ENCODE results near the gene USH1C. TPM values are rescaled to one million over a fixed set of nuclear protein-coding genes. Genes with fewer than 3 reads are reported as not detected.

Gene USH1C
- total and polyA plus RNA-seq, 10 donors, result 0.12 TPM; not detected in 9

DNA sequence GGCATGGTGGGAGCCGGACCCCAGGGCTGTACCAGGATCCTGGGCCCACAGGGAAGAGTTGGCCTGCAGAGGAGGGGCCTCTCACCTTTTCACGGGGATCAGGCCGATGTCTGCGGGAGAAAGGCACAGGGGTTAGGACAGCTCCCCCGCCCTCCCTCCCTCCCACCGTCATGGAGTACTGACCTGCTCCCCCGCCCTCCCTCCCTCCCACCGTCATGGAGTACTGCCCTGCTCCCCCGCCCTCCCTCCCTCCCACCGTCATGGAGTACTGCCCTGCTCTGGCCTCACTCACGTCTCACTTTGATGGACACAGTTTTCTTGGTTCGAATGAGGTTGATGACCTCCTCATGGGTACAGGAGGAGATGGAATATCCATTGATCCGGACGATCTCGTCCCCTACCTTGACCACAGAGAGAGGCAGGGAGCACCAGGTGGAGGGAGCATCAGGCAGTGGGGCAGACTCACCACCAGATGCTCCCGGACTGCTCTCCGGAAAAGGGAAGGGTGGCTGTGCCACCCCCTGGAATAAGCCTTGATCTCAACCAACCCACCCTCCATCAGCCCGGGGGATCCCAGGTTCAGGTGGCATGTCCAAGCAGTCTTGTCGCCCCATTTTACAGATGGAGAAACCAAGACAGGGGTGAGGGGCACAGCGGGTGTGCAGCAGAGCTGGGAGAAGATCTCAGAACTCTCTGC, 17.1 kb downstream of the USH1C start:
- intact Hi-C loops (cut with DNase I; ENCODE audit: low total_unique reads), result no loop called here
- DNase-seq, result no peak
- Histone ChIP-seq H3K27me3 (replicated peaks in 1 of 7) (peaks cover 0 to 35% (median 0%) of the 10 kb centered on the region in 7 donors), H3K9me3 (no peaks in the 10 kb centered on the region), H3K27ac (no peak overlapping the region), H3K36me3 (no peaks in the 10 kb centered on the region), H3K4me1 (peaks cover 0 to 16% (median 9%) of the 10 kb centered on the region in 6 donors), H3K4me3 (no peak overlapping the region)
- WGBS, 5 donors, result 81 to 91% (median 85%) methylated on average over 19 to 20 of the region's 20 CpGs
- TF ChIP-seq POLR2A (IDR thresholded peaks at IDR 0.05), result no peak
- no peak for TF ChIP-seq POLR2AphosphoS5 (IDR thresholded peaks at IDR 0.05)
- TF ChIP-seq, protein P1, sequence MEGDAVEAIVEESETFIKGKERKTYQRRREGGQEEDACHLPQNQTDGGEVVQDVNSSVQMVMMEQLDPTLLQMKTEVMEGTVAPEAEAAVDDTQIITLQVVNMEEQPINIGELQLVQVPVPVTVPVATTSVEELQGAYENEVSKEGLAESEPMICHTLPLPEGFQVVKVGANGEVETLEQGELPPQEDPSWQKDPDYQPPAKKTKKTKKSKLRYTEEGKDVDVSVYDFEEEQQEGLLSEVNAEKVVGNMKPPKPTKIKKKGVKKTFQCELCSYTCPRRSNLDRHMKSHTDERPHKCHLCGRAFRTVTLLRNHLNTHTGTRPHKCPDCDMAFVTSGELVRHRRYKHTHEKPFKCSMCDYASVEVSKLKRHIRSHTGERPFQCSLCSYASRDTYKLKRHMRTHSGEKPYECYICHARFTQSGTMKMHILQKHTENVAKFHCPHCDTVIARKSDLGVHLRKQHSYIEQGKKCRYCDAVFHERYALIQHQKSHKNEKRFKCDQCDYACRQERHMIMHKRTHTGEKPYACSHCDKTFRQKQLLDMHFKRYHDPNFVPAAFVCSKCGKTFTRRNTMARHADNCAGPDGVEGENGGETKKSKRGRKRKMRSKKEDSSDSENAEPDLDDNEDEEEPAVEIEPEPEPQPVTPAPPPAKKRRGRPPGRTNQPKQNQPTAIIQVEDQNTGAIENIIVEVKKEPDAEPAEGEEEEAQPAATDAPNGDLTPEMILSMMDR (IDR thresholded peaks at IDR 0.05 in 8 of 11, conservative IDR thresholded peaks at IDR 0.05 in 3 of 11), result no peak

DNA sequence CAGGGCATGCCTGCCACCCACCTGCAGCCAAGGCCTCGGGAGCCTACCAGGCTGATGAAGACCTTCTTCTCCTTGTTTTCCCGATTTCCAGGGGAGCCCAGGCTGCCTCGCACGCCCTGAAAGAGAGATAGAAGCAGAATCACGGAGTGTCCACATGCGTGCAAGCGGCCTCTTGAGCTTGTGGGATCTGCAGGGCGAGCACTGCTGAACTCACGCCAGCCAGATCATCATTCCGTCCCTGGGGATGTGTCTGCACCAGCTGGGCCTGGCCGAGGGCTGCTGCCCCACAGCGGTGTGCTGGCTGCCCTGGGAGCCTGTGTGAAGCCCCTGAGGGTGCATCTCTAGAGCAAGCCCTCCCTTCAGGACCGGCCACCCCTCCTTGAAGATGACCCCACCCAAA, 17.9 kb downstream of the USH1C start:
- DNase-seq, result no peak
- Histone ChIP-seq H3K4me1 (peaks cover 0 to 16% (median 9%) of the 10 kb centered on the region in 6 donors), H3K4me3 (no peak overlapping the region), H3K9me3 (no peaks in the 10 kb centered on the region), H3K27me3 (replicated peaks in 1 of 7) (peaks cover 0 to 28% (median 0%) of the 10 kb centered on the region in 7 donors), H3K36me3 (no peaks in the 10 kb centered on the region), H3K27ac (no peak overlapping the region)
- 84 to 93% (median 89%) methylated on average over 9 to 13 of the region's 13 CpGs for WGBS, 5 donors
- intact Hi-C loops (cut with DNase I; ENCODE audit: low total_unique reads), result no loop called here
- TF ChIP-seq POLR2AphosphoS5 (IDR thresholded peaks at IDR 0.05) (no peak), POLR2A (IDR thresholded peaks at IDR 0.05) (no peak)
- TF ChIP-seq, protein P1 (IDR thresholded peaks at IDR 0.05 in 8 of 11, conservative IDR thresholded peaks at IDR 0.05 in 3 of 11), result no peak

DNA sequence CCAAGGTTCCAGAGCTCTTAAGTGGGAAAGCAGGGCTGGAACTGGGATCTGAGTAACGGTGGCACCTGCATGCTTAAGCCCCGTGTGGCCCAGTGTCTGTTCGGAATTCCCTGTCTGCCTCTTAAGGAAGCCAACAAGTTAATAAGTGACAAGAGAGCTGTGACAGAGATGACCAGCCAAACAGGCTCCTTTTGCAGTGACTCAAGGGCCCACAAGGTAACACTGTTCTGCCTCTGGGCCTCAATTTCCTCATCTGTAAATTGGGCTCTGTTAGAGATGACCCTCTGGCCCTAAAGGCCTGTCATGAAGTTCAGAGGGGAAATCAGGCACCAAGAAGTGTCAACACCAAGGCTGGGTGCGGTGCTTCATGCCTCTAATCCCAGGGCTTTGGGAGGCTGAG, 18.6 kb downstream of the USH1C start:
- H3K27ac ChIP-seq, result no peak overlapping the region
- WGBS, 5 donors, result 74 to 95% (median 88%) methylated on average over 4 of the region's 4 CpGs
- intact Hi-C loops (cut with DNase I; ENCODE audit: low total_unique reads), result no loop called here
- no peak for DNase-seq
- H3K4me3 ChIP-seq, result no peak overlapping the region
- peaks cover 0 to 16% (median 9%) of the 10 kb centered on the region in 6 donors for H3K4me1 ChIP-seq
- peaks cover 0 to 22% (median 0%) of the 10 kb centered on the region in 7 donors for H3K27me3 ChIP-seq (replicated peaks in 1 of 7)
- no peaks in the 10 kb centered on the region for H3K36me3 ChIP-seq
- TF ChIP-seq POLR2AphosphoS5 (IDR thresholded peaks at IDR 0.05), result no peak
- TF ChIP-seq POLR2A (IDR thresholded peaks at IDR 0.05), result no peak
- TF ChIP-seq, protein P1 (IDR thresholded peaks at IDR 0.05 in 8 of 11, conservative IDR thresholded peaks at IDR 0.05 in 3 of 11), result no peak
- no peaks in the 10 kb centered on the region for H3K9me3 ChIP-seq

DNA sequence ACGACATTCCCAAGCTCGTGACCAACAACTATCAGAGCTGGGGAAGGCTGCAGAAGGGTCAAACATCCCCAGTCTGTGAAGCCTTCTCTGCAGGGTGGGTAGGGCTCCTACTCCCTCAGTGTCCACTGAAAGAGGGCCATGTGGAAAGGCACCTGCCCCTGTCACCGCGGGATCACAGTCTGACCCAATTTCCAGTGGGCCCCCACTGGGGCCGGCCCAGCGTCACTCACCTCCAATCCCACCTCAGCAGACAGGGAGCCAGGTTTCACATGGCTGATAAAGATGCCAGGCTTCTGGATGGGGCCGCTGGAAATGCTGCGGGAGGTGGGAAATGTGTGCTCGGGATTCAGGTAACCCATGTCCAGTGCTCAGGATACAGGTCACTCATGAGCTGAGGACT, 20.0 kb downstream of the USH1C start:
- DNase-seq, result no peak
- intact Hi-C loops (cut with DNase I; ENCODE audit: low total_unique reads), result no loop called here
- Histone ChIP-seq H3K27me3 (replicated peaks in 1 of 7) (peaks cover 0 to 18% (median 0%) of the 10 kb centered on the region in 7 donors), H3K9me3 (no peaks in the 10 kb centered on the region), H3K4me3 (no peak overlapping the region), H3K27ac (no peak overlapping the region), H3K4me1 (peaks cover 0 to 16% (median 9%) of the 10 kb centered on the region in 6 donors), H3K36me3 (no peaks in the 10 kb centered on the region)
- 88 to 96% (median 95%) methylated on average over 5 to 9 of the region's 9 CpGs for WGBS, 5 donors
- TF ChIP-seq POLR2A (IDR thresholded peaks at IDR 0.05), result no peak
- no peak for TF ChIP-seq POLR2AphosphoS5 (IDR thresholded peaks at IDR 0.05)
- TF ChIP-seq, protein P1 (IDR thresholded peaks at IDR 0.05 in 8 of 11, conservative IDR thresholded peaks at IDR 0.05 in 3 of 11), result no peak

All from spleen (tissue), 11 donors.